Large intestine (tissue), 3 donors: Measurements from ENCODE around the gene ABCG4. TPM values are rescaled to one million over a fixed set of nuclear protein-coding genes. Genes with fewer than 3 reads are reported as not detected.
A peak's percentile ranks its signal among the peaks of the same experiment; 100 is the strongest.

Experiments
- DNase-seq, 2 donors: peaks; one replicate each; pipeline versions ENCODE4 v3.0.0 to v3.0.0-alpha.2; 2013
- H3K27ac ChIP-seq: one replicate; pipeline ENCODE4 v1.5.1; 2013; ENCODE audit warnings: low read length
- H3K27me3 ChIP-seq: 2 replicates; pipeline ENCODE4 v1.6.1; 2013; ENCODE audit warnings: low read length; ENCODE audit not compliant: control insufficient read depth, insufficient read depth
- H3K36me3 ChIP-seq: 2 replicates; pipeline ENCODE4 v1.6.1; 2013; ENCODE audit warnings: low read length; ENCODE audit not compliant: control insufficient read depth, insufficient read depth
- H3K4me1 ChIP-seq: one replicate; pipeline ENCODE4 v1.6.1; 2013; ENCODE audit warnings: low read length; ENCODE audit not compliant: control insufficient read depth, insufficient read depth
- H3K4me3 ChIP-seq: one replicate; pipeline ENCODE4 v1.5.1; 2013; ENCODE audit warnings: low read length
- H3K9me3 ChIP-seq: one replicate; pipeline ENCODE4 v1.6.1; 2013; ENCODE audit warnings: mild to moderate bottlenecking, low read depth, low read length, moderate library complexity; ENCODE audit not compliant: control insufficient read depth
- WGBS: methylation state at CpG from one replicate; pipeline ENCODE4 v1.1.5; 2013; ENCODE audit warnings: low lambda C conversion rate; ENCODE audit not compliant: insufficient coverage; 5-methylcytosine and 5-hydroxymethylcytosine counted together
- polyA plus RNA-seq: library from polyadenylated mRNA; unstranded; fragments of 120-200 nt; gene quantifications from one replicate; pipeline ENCODE4 v1.2.1, GENCODE V29; 2013

The ABCG4 gene
- polyA plus RNA-seq, 1 donor = 1.2 TPM

GRCh38 chr11:119107538-119108145 is 41.2 kb upstream of the ABCG4 start:
- H3K27ac ChIP-seq = peak overlapping the region; percentile 82
- no CpG with 5 or more reads among the region's 65 CpGs for WGBS
- DNase-seq = no peak

DNA sequence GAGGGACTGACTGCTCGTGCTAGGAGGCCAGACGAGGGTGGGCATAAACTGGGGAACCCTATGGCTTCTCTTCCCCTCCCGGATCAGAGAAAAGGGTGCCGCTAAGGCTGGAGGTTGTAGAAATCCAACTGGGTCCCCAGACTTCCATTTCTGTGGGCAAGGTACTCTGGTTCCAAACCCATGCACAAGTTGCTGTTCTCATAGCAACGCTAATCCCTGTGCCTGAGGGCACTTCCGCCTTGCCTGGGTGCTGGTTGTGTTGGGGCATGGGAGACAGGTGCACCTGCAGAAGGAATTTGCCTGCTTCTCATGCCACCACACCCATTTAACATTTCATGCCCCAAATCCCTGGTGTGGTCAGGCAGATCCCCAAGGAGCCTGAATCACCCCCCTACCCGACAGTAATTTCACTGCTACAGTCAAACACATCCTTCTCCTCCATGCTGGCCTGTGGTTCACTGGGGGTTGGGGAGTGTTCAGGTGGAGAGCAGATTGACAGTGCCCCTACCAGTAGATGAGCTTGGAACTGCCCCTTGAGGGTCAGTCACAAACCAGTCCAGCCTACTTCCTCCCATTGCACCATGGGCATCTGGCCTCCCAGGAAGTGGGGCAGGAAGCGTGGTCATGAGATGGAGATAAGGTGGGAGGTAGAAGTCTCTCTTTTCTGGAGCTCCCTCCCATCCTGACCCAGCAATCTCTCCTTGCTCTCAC is 40.6 kb upstream of the ABCG4 start:
- Histone ChIP-seq H3K9me3 (no peaks in the 10 kb centered on the region), H3K27ac (peak overlapping the region; percentile 82), H3K27me3 (no peaks in the 10 kb centered on the region), H3K36me3 (peaks cover 35% of the 10 kb centered on the region), H3K4me3 (peak overlapping the region; percentile 75), H3K4me1 (peaks cover 29% of the 10 kb centered on the region)
- peak; percentile 51 to 68 for DNase-seq
- WGBS = no CpG with 5 or more reads among the region's 8 CpGs

More at GRCh38 chr11:119107538-119108145, 41.2 kb upstream of the ABCG4 start:
- Histone ChIP-seq H3K4me1 (peaks cover 35% of the 10 kb centered on the region), H3K4me3 (peak overlapping the region; percentile 75), H3K9me3 (no peaks in the 10 kb centered on the region), H3K36me3 (peaks cover 28% of the 10 kb centered on the region), H3K27me3 (no peaks in the 10 kb centered on the region)

DNA sequence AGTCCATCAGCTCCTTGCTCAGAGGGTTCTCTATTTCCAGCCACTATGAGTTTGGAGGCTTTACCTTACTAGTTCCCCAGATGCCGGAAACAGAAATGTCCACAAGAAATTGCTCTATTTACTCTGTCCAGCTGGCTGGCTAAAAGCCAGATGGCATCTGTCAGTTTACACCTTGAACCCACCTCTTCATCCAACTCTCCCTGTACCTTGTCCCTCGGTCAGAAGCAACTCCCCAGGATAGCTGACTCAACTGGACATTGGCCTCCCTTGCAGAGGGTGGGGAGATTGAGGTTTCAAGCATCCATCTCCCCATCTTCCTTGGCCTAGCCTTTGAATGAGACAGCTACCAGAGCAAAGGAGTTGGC is 40.0 kb upstream of the ABCG4 start:
- WGBS = 20% methylated on average over 1 of the region's 2 CpGs
- peak; percentile 83 to 91 for DNase-seq
- Histone ChIP-seq H3K27me3 (no peaks in the 10 kb centered on the region), H3K36me3 (peaks cover 40% of the 10 kb centered on the region), H3K4me1 (peaks cover 27% of the 10 kb centered on the region), H3K27ac (peak overlapping the region; percentile 82), H3K9me3 (no peaks in the 10 kb centered on the region), H3K4me3 (peak overlapping the region; percentile 75)

DNA sequence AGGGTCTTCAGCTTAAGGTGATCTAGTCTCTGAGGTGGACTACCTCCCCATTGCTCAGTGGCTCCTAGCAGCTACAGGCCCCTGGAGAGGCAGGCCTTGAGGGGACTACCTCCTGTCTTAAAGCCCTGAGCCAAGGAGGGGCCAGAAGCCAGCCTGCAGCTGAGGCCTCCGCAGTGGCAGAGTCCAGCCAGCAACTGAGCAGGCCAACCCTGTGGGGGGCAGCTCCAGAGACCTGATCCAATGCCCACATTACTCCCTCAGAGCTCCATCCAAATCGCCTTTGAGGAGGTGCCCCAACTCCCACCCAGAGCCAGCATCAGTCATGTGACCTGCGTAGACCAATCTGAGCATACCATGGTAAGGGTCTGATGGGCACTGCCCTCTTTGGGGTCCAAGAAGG is 39.0 kb upstream of the ABCG4 start:
- H3K4me3 ChIP-seq = no peak overlapping the region
- peaks cover 48% of the 10 kb centered on the region for H3K36me3 ChIP-seq
- H3K9me3 ChIP-seq = no peaks in the 10 kb centered on the region
- DNase-seq = no peak
- no peaks in the 10 kb centered on the region for H3K27me3 ChIP-seq
- WGBS = no CpG with 5 or more reads among the region's 3 CpGs
- peak overlapping the region; percentile 82 for H3K27ac ChIP-seq
- peaks cover 27% of the 10 kb centered on the region for H3K4me1 ChIP-seq

GRCh38 chr11:119110439-119110838 is 38.4 kb upstream of the ABCG4 start:
- Histone ChIP-seq H3K4me3 (no peak overlapping the region), H3K36me3 (peaks cover 51% of the 10 kb centered on the region), H3K27ac (no peak overlapping the region), H3K9me3 (no peaks in the 10 kb centered on the region), H3K4me1 (peaks cover 27% of the 10 kb centered on the region), H3K27me3 (no peaks in the 10 kb centered on the region)
- no CpG with 5 or more reads among the region's 10 CpGs for WGBS
- DNase-seq = no peak

- no peak overlapping the region for H3K4me3 ChIP-seq
- no peak overlapping the region for H3K27ac ChIP-seq
- H3K4me1 ChIP-seq = peaks cover 23% of the 10 kb centered on the region
- no peaks in the 10 kb centered on the region for H3K9me3 ChIP-seq
- peaks cover 61% of the 10 kb centered on the region for H3K36me3 ChIP-seq
- no peak for DNase-seq
- 100% methylated on average over 2 of the region's 11 CpGs for WGBS
- no peaks in the 10 kb centered on the region for H3K27me3 ChIP-seq
These were observed 37.4 kb upstream of the ABCG4 start for GRCh38 chr11:119111361-119111925.

GRCh38 chr11:119112314-119113020 is 36.4 kb upstream of the ABCG4 start:
- H3K27ac ChIP-seq = no peak overlapping the region
- no peak for DNase-seq
- H3K36me3 ChIP-seq = peaks cover 69% of the 10 kb centered on the region
- H3K27me3 ChIP-seq = no peaks in the 10 kb centered on the region
- no CpG with 5 or more reads among the region's 12 CpGs for WGBS
- H3K4me1 ChIP-seq = peaks cover 18% of the 10 kb centered on the region
- H3K9me3 ChIP-seq = no peaks in the 10 kb centered on the region
- no peak overlapping the region for H3K4me3 ChIP-seq

- Histone ChIP-seq H3K27ac (no peak overlapping the region), H3K27me3 (no peaks in the 10 kb centered on the region), H3K4me3 (no peak overlapping the region), H3K4me1 (peaks cover 11% of the 10 kb centered on the region), H3K9me3 (no peaks in the 10 kb centered on the region), H3K36me3 (peaks cover 72% of the 10 kb centered on the region)
- WGBS = no CpG with 5 or more reads among the region's 9 CpGs
- no peak for DNase-seq
These were observed 35.1 kb upstream of the ABCG4 start for GRCh38 chr11:119113716-119114115.

DNA sequence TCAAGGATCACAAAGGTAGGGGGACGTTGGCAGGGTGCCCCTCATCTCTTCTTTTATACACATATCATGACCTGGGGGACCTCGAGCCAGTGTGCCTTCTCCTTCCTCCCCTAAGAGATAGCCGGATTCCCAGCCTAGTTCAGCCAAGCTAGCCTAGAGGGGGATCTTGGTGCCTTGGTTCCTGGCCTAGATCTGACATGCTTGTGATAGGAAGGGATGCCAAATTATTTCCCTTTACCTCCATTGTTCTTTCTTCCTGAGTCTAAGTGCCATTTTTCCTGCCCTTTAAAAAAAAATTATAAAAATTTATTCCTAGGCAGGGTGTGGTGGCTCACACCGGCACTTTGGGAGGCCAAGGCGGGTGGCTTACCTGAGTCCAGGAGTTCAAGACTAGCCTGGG is 34.5 kb upstream of the ABCG4 start:
- Histone ChIP-seq H3K4me1 (peaks cover 6% of the 10 kb centered on the region), H3K9me3 (no peaks in the 10 kb centered on the region), H3K36me3 (peaks cover 72% of the 10 kb centered on the region), H3K4me3 (no peak overlapping the region), H3K27ac (no peak overlapping the region), H3K27me3 (no peaks in the 10 kb centered on the region)
- no peak for DNase-seq
- no CpG with 5 or more reads among the region's 5 CpGs for WGBS

GRCh38 chr11:119115484-119116234 is 33.2 kb upstream of the ABCG4 start:
- DNase-seq = no peak
- Histone ChIP-seq H3K9me3 (no peaks in the 10 kb centered on the region), H3K27ac (no peak overlapping the region), H3K4me3 (no peak overlapping the region), H3K4me1 (peaks cover 2% of the 10 kb centered on the region), H3K36me3 (peaks cover 63% of the 10 kb centered on the region), H3K27me3 (no peaks in the 10 kb centered on the region)
- 39% methylated on average over 2 of the region's 24 CpGs for WGBS
